ENCODE measurements around the gene VPS37D.

DNA sequence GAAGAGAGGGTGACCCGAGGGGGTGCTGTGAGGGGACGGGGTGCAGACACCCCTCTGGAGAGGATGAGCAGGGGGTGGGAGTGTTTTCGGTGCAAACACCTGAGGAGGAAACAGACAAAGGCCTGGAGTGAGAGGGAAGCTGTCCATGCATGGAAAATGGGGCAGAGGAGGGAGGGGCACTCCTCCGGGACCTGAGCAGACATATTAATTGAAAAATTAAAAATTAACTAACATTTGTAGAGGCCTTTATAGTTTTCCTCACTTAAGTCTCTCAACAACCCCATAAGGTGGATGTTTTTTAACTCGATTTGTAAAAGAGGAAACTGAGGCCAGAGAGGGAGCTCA is 1.2 kb downstream of the VPS37D start:
- no peak for TF ChIP-seq EZH2 (IDR thresholded peaks at IDR 0.05; ENCODE audit: low read depth, unreplicated experiment)
- TF ChIP-seq, protein P1, sequence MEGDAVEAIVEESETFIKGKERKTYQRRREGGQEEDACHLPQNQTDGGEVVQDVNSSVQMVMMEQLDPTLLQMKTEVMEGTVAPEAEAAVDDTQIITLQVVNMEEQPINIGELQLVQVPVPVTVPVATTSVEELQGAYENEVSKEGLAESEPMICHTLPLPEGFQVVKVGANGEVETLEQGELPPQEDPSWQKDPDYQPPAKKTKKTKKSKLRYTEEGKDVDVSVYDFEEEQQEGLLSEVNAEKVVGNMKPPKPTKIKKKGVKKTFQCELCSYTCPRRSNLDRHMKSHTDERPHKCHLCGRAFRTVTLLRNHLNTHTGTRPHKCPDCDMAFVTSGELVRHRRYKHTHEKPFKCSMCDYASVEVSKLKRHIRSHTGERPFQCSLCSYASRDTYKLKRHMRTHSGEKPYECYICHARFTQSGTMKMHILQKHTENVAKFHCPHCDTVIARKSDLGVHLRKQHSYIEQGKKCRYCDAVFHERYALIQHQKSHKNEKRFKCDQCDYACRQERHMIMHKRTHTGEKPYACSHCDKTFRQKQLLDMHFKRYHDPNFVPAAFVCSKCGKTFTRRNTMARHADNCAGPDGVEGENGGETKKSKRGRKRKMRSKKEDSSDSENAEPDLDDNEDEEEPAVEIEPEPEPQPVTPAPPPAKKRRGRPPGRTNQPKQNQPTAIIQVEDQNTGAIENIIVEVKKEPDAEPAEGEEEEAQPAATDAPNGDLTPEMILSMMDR (conservative IDR thresholded peaks at IDR 0.05; ENCODE audit: low read depth in 2 of 2), result no peak
- TF ChIP-seq, protein P2, sequence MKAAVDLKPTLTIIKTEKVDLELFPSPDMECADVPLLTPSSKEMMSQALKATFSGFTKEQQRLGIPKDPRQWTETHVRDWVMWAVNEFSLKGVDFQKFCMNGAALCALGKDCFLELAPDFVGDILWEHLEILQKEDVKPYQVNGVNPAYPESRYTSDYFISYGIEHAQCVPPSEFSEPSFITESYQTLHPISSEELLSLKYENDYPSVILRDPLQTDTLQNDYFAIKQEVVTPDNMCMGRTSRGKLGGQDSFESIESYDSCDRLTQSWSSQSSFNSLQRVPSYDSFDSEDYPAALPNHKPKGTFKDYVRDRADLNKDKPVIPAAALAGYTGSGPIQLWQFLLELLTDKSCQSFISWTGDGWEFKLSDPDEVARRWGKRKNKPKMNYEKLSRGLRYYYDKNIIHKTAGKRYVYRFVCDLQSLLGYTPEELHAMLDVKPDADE (IDR thresholded peaks at IDR 0.05), result no peak
- no peak for TF ChIP-seq CREB1 (CRISPR knock-in tag; IDR thresholded peaks at IDR 0.05; ENCODE audit: low read depth)
- TF ChIP-seq POLR2AphosphoS5 (IDR thresholded peaks at IDR 0.05; ENCODE audit: low read depth), result no peak
- TF ChIP-seq EZH2phosphoT487 (IDR thresholded peaks at IDR 0.05; ENCODE audit: unreplicated experiment), result no peak
- TF ChIP-seq, protein P3, sequence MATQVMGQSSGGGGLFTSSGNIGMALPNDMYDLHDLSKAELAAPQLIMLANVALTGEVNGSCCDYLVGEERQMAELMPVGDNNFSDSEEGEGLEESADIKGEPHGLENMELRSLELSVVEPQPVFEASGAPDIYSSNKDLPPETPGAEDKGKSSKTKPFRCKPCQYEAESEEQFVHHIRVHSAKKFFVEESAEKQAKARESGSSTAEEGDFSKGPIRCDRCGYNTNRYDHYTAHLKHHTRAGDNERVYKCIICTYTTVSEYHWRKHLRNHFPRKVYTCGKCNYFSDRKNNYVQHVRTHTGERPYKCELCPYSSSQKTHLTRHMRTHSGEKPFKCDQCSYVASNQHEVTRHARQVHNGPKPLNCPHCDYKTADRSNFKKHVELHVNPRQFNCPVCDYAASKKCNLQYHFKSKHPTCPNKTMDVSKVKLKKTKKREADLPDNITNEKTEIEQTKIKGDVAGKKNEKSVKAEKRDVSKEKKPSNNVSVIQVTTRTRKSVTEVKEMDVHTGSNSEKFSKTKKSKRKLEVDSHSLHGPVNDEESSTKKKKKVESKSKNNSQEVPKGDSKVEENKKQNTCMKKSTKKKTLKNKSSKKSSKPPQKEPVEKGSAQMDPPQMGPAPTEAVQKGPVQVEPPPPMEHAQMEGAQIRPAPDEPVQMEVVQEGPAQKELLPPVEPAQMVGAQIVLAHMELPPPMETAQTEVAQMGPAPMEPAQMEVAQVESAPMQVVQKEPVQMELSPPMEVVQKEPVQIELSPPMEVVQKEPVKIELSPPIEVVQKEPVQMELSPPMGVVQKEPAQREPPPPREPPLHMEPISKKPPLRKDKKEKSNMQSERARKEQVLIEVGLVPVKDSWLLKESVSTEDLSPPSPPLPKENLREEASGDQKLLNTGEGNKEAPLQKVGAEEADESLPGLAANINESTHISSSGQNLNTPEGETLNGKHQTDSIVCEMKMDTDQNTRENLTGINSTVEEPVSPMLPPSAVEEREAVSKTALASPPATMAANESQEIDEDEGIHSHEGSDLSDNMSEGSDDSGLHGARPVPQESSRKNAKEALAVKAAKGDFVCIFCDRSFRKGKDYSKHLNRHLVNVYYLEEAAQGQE (IDR thresholded peaks at IDR 0.05; ENCODE audit: unreplicated experiment), result no peak
- no peak for TF ChIP-seq NANOG (IDR thresholded peaks at IDR 0.05; ENCODE audit: borderline replicate concordance)
- TF ChIP-seq JUNB (IDR thresholded peaks at IDR 0.05; ENCODE audit: unreplicated experiment), result no peak
- no peak for TF ChIP-seq ZNF114 (CRISPR knock-in tag; IDR thresholded peaks at IDR 0.05)
- no peak for TF ChIP-seq ZNF331 (CRISPR knock-in tag; IDR thresholded peaks at IDR 0.05; ENCODE audit: low read depth)

Measured in GM23338 (cell line).